MCF 10A (cell line): ENCODE results near the gene B4GALT6. TPM values are rescaled to one million over a fixed set of nuclear protein-coding genes. Genes with fewer than 3 reads are reported as not detected.

ENCODE experiments used
- BruUV-seq: library from RNA; stranded (reverse); fragments of 400-500 nt; replicated peaks from 2 replicates; lab custom pipeline; 2021; lab: Mats Ljungman, UMichigan
- CTCF ChIA-PET: fragments of 300-600 bp; sonication (Branson Sonifier 250); formaldehyde crosslinking; extraction: SDS; loops from one replicate; lab custom pipeline; 2021; ENCODE audit warnings: antibody characterized with exemption, inconsistent platforms; lab: Yijun Ruan, JAX
- POLR2A ChIA-PET: fragments of 300-600, 350-650 bp; sonication (Branson Sonifier 250); formaldehyde crosslinking; extraction: SDS; loops from one replicate; lab custom pipeline; 2020; ENCODE audit warnings: antibody characterized with exemption, inconsistent platforms; lab: Yijun Ruan, JAX
- DNase-seq: peaks from one replicate; pipeline ENCODE4 v3.0.0-alpha.2; 2018; ENCODE audit not compliant: unreplicated experiment
- H3K27ac Mint-ChIP-seq: one replicate; pipeline ENCODE4 v1.8.0; 2022; ENCODE audit warnings: mild to moderate bottlenecking, low read depth, mixed read lengths; ENCODE audit not compliant: unreplicated experiment
- H3K27me3 Mint-ChIP-seq: one replicate; pipeline ENCODE4 v1.8.0; 2022; ENCODE audit warnings: mixed read lengths; ENCODE audit not compliant: insufficient read depth, unreplicated experiment
- H3K36me3 Mint-ChIP-seq: one replicate; pipeline ENCODE4 v1.8.0; 2022; ENCODE audit warnings: mild to moderate bottlenecking, moderate library complexity, mixed read lengths; ENCODE audit not compliant: insufficient read depth, unreplicated experiment
- H3K4me1 Mint-ChIP-seq: one replicate; pipeline ENCODE4 v1.8.0; 2022; ENCODE audit warnings: mixed read lengths; ENCODE audit not compliant: insufficient read depth, unreplicated experiment
- H3K4me3 Mint-ChIP-seq: one replicate; pipeline ENCODE4 v1.8.0; 2022; ENCODE audit warnings: mild to moderate bottlenecking, moderate library complexity, mixed read lengths; ENCODE audit not compliant: unreplicated experiment
- H3K9me3 Mint-ChIP-seq: one replicate; pipeline ENCODE4 v1.8.0; 2022; ENCODE audit warnings: mixed read lengths; ENCODE audit not compliant: unreplicated experiment
- CTCF ChIP-seq: fragments of 200-600 bp; IDR thresholded peaks from one replicate; pipeline ENCODE4 v1.8.0; 2022; ENCODE audit warnings: antibody characterized with exemption, mild to moderate bottlenecking; ENCODE audit not compliant: unreplicated experiment
- intact Hi-C: fragments of 100-400 bp; cut with micrococcal nuclease; formaldehyde crosslinking; loops from 2 replicates; pipeline ENCODE4 v1.14.1; 2022
- total RNA-seq: library from RNA; stranded (reverse); gene quantifications from 2 replicates; pipeline ENCODE4 v1.2.3, GENCODE V29; 2022

The B4GALT6 gene
- total RNA-seq, 1 experiment from 2014 or later: 6.0 TPM

- POLR2A ChIA-PET: interaction anchor here (0.7 to 2.4 kb wide), 3 partner anchors 15 to 171 kb away, joined by 3 to 11 read pairs (median 5); no protein-coding TSS in a partner anchor
- BruUV-seq: no TSS peak
- no peak for TF ChIP-seq CTCF
Observed at GRCh38 chr18:31723639-31723989, 39.2 kb upstream of the B4GALT6 start.

GRCh38 chr18:31722369-31722957 lies 38.1 kb upstream of the B4GALT6 start:
- ChIA-PET CTCF (interaction anchor here (0.6 to 6.2 kb wide), 64 partner anchors 9 to 906 kb away, joined by 3 to 93 read pairs (median 4); partner anchors contain the start of genes B4GALT6 and TTR), POLR2A (interaction anchor here (0.7 to 2.4 kb wide), 3 partner anchors 36 to 167 kb away, joined by 3 to 11 read pairs (median 7); no protein-coding TSS in a partner anchor)
- no peaks in the 10 kb centered on the region for H3K27me3 Mint-ChIP-seq
- intact Hi-C loops: loop anchor here (1.0 to 5.0 kb wide), 5 partner anchors 97 to 752 kb away; no protein-coding TSS in a partner anchor
- H3K27ac Mint-ChIP-seq: no peak overlapping the region
- TF ChIP-seq CTCF: peak; percentile 84
- H3K9me3 Mint-ChIP-seq: no peaks in the 10 kb centered on the region
- H3K4me3 Mint-ChIP-seq: no peak overlapping the region
- H3K36me3 Mint-ChIP-seq: no peaks in the 10 kb centered on the region
- peak; percentile 89 for DNase-seq
- BruUV-seq: no TSS peak
- H3K4me1 Mint-ChIP-seq: no peaks in the 10 kb centered on the region

More at GRCh38 chr18:31723639-31723989, 39.2 kb upstream of the B4GALT6 start:
- no peaks in the 10 kb centered on the region for H3K27me3 Mint-ChIP-seq
- no peaks in the 10 kb centered on the region for H3K9me3 Mint-ChIP-seq
- CTCF ChIA-PET: interaction anchor here (0.8 to 6.2 kb wide), 25 partner anchors 10 to 391 kb away, joined by 3 to 93 read pairs (median 7); no protein-coding TSS in a partner anchor
- H3K4me3 Mint-ChIP-seq: no peak overlapping the region
- no peaks in the 10 kb centered on the region for H3K4me1 Mint-ChIP-seq
- DNase-seq: no peak
- H3K36me3 Mint-ChIP-seq: no peaks in the 10 kb centered on the region
- intact Hi-C loops: loop anchor here (2.0 to 5.0 kb wide), 3 partner anchors 159 to 753 kb away; no protein-coding TSS in a partner anchor
- no peak overlapping the region for H3K27ac Mint-ChIP-seq

GRCh38 chr18:31721601-31722000 lies 37.2 kb upstream of the B4GALT6 start:
- CTCF ChIA-PET: interaction anchor here (0.6 to 6.2 kb wide), 39 partner anchors 8 to 259 kb away, joined by 3 to 93 read pairs (median 6); partner anchors contain the start of gene TTR
- no peaks in the 10 kb centered on the region for H3K9me3 Mint-ChIP-seq
- H3K4me1 Mint-ChIP-seq: no peaks in the 10 kb centered on the region
- H3K27me3 Mint-ChIP-seq: no peaks in the 10 kb centered on the region
- no peaks in the 10 kb centered on the region for H3K36me3 Mint-ChIP-seq
- no peak for TF ChIP-seq CTCF
- intact Hi-C loops: loop anchor here (5.0 kb wide), 1 partner anchor 454 kb away; no protein-coding TSS in a partner anchor
- POLR2A ChIA-PET: interaction anchor here (0.7 to 2.4 kb wide), 3 partner anchors 35 to 166 kb away, joined by 3 to 11 read pairs (median 7); no protein-coding TSS in a partner anchor
- H3K4me3 Mint-ChIP-seq: no peak overlapping the region
- DNase-seq: no peak
- no peak overlapping the region for H3K27ac Mint-ChIP-seq
- no TSS peak for BruUV-seq

- Mint-ChIP-seq H3K4me3 (no peak overlapping the region), H3K27ac (no peak overlapping the region), H3K9me3 (no peaks in the 10 kb centered on the region), H3K4me1 (no peaks in the 10 kb centered on the region), H3K27me3 (no peaks in the 10 kb centered on the region), H3K36me3 (peaks cover 3% of the 10 kb centered on the region)
- DNase-seq: peak; percentile 28
- intact Hi-C loops: loop anchor here (5.0 kb wide), 1 partner anchor 454 kb away; no protein-coding TSS in a partner anchor
- no TSS peak for BruUV-seq
- CTCF ChIA-PET: interaction anchor here (0.8 to 2.0 kb wide), 3 partner anchors 13 to 166 kb away, joined by 4 to 7 read pairs (median 7); no protein-coding TSS in a partner anchor
- no peak for TF ChIP-seq CTCF
- POLR2A ChIA-PET: no interaction called here
Observed at GRCh38 chr18:31720867-31721266, 36.5 kb upstream of the B4GALT6 start.
